Endothelial cell of umbilical vein (primary cell): ENCODE results near the gene SPATA31E1. TPM values are rescaled to one million over a fixed set of nuclear protein-coding genes. Genes with fewer than 3 reads are reported as not detected.
"Not testable (repeated sequence)": the region's sequence is repeated elsewhere in the genome, so short reads cannot be mapped to it uniquely, and the experiment has no call there.

ENCODE experiments used
- BruUV-seq: library from RNA; stranded (reverse); fragments of 400-500 nt; replicated peaks from 2 replicates; lab custom pipeline; 2021; lab: Mats Ljungman, UMichigan
- CTCF ChIA-PET: fragments of 300-600, 350-600 bp; sonication (Branson Sonifier 250); formaldehyde crosslinking; loops from one replicate; lab custom pipeline; 2021; ENCODE audit warnings: antibody characterized with exemption, inconsistent platforms; lab: Charles Lee
- POLR2A ChIA-PET: fragments of 300-600, 350-600 bp; sonication (Branson Sonifier 250); formaldehyde crosslinking; loops from one replicate; lab custom pipeline; 2021; ENCODE audit warnings: antibody characterized with exemption, inconsistent platforms; lab: Charles Lee
- DNase-seq: peaks from one replicate; pipeline ENCODE4 v3.0.0-alpha.2; 2011; ENCODE audit warnings: low read depth, low spot score
- FAIRE-seq: peaks from 2 replicates; lab custom pipeline; 2011; peaks lifted over from hg19 to GRCh38; lab: Jason Lieb, UNC
- H2AFZ ChIP-seq: 2 replicates; pipeline ENCODE4 v1.6.0; 2012; ENCODE audit warnings: low read depth, low read length, control low read depth, inconsistent platforms
- H3K27ac ChIP-seq: 2 replicates; pipeline ENCODE4 v1.5.1; 2011; ENCODE audit warnings: low read depth, mild to moderate bottlenecking, control low read depth, low read length, moderate library complexity; ENCODE audit not compliant: insufficient read depth
- H3K27me3 ChIP-seq, 2 experiments: 2 replicates each; pipeline versions ENCODE4 v1.6.0 to v1.6.1; 2011; ENCODE audit warnings: low read length in 2 of 2, mixed read lengths in 1 of 2; ENCODE audit not compliant: control insufficient read depth in 2 of 2, insufficient read depth in 2 of 2
- H3K36me3 ChIP-seq, 2 experiments: 2 replicates in 1 of 2; 3 replicates in 1 of 2; pipeline ENCODE4 v1.5.1; 2011; ENCODE audit warnings: low read length in 2 of 2, mild to moderate bottlenecking in 1 of 2, moderate library complexity in 1 of 2; ENCODE audit not compliant: control insufficient read depth in 2 of 2, insufficient read depth in 2 of 2; ENCODE audit errors: extremely low read depth in 1 of 2
- H3K4me1 ChIP-seq: 3 replicates; pipeline ENCODE4 v1.5.1; 2011; ENCODE audit warnings: mild to moderate bottlenecking, low read length; ENCODE audit not compliant: control insufficient read depth, insufficient read depth; ENCODE audit errors: extremely low read depth
- H3K4me2 ChIP-seq: 2 replicates; pipeline ENCODE4 v1.6.1; 2011; ENCODE audit warnings: low read length, control low read depth, mixed read lengths; ENCODE audit not compliant: insufficient read depth
- H3K4me3 ChIP-seq, 3 experiments: fragments of 200-600 bp in 1 of 3; sonication (generic), shearing (Covaris generic) in 1 of 3; replicated peaks in 1 of 3; 2 replicates each; pipeline ENCODE4 v1.5.1; 2011 to 2016; ENCODE audit warnings: control low read depth in 3 of 3, low read length in 3 of 3, mild to moderate bottlenecking in 2 of 3, inconsistent platforms in 1 of 3, low read depth in 1 of 3, moderate library complexity in 1 of 3; ENCODE audit not compliant: insufficient read depth in 1 of 3
- H3K79me2 ChIP-seq: 2 replicates; pipeline ENCODE4 v1.6.0; 2012; ENCODE audit warnings: low read length, inconsistent platforms; ENCODE audit not compliant: control insufficient read depth, insufficient read depth
- H3K9ac ChIP-seq: replicated peaks from 2 replicates; pipeline ENCODE3; 2011; ENCODE audit warnings: low read length, control low read depth; ENCODE audit not compliant: insufficient read depth; ENCODE audit errors: extremely low read depth
- H3K9me1 ChIP-seq: replicated peaks from 3 replicates; pipeline ENCODE4 v1.6.0; 2011; ENCODE audit warnings: mild to moderate bottlenecking, low read length; ENCODE audit not compliant: control insufficient read depth, insufficient read depth; ENCODE audit errors: extremely low read depth
- H3K9me3 ChIP-seq: replicated peaks from 2 replicates; pipeline ENCODE4 v1.5.1; 2012; ENCODE audit warnings: low read length, inconsistent platforms; ENCODE audit not compliant: control insufficient read depth, insufficient read depth
- H4K20me1 ChIP-seq: replicated peaks from 2 replicates; pipeline ENCODE3; 2011; ENCODE audit warnings: mild to moderate bottlenecking, low read length; ENCODE audit not compliant: control insufficient read depth, insufficient read depth; ENCODE audit errors: extremely low read depth
- dilution Hi-C: fragments of 300-500 bp; cut with MboI; formaldehyde crosslinking; loops from one replicate; pipeline ENCODE4 v1.15.0; 2019; ENCODE audit warnings: low sequenced_read_pairs; ENCODE audit not compliant: extremely low pct_ligation_motif_present
- intact Hi-C: fragments of 100-400 bp; cut with micrococcal nuclease; formaldehyde crosslinking; loops from one replicate; pipeline ENCODE4 v1.10.0; 2022
- polyA plus RNA-seq, 4 experiments: library from polyadenylated mRNA; depleted of rRNA in 3 of 4; stranded (reverse) in 3 of 4; unstranded in 1 of 4; fragments of >200 nt; gene quantifications; 2 replicates each; pipeline versions ENCODE4 v1.2.1 to v1.2.3, GENCODE V29; 2011 to 2012; ENCODE audit warnings: missing spikeins in 1 of 4
- total RNA-seq: library from RNA; stranded (reverse); gene quantifications from 2 replicates; pipeline ENCODE4 v1.2.3, GENCODE V29; 2021

The SPATA31E1 gene
- total and polyA plus RNA-seq, 2 donors (not counting 3 experiments of a cell fraction or from before 2014, with no cell fraction given): not detected

- dilution Hi-C loops, H3K79me2 ChIP-seq, BruUV-seq, H3K36me3 ChIP-seq, POLR2A ChIA-PET, H4K20me1 ChIP-seq, H3K27ac ChIP-seq, FAIRE-seq, H3K9me1 ChIP-seq, CTCF ChIA-PET, H3K27me3 ChIP-seq, H3K9ac ChIP-seq, H3K9me3 ChIP-seq, DNase-seq, H2AFZ ChIP-seq, intact Hi-C loops, H3K4me2 ChIP-seq, H3K4me1 ChIP-seq, H3K4me3 ChIP-seq: not testable (repeated sequence)
Measured at GRCh38 chr9:87934444-87934843, 51.8 kb downstream of the SPATA31E1 start.

GRCh38 chr9:87937352-87937751 lies 54.7 kb downstream of the SPATA31E1 start:
- dilution Hi-C loops, intact Hi-C loops, H2AFZ ChIP-seq, H3K4me1 ChIP-seq, H3K27ac ChIP-seq, H3K9ac ChIP-seq, H3K27me3 ChIP-seq, H3K9me1 ChIP-seq, H3K9me3 ChIP-seq, FAIRE-seq, DNase-seq, CTCF ChIA-PET, POLR2A ChIA-PET, H3K4me2 ChIP-seq, H3K4me3 ChIP-seq, H4K20me1 ChIP-seq, H3K36me3 ChIP-seq, H3K79me2 ChIP-seq, BruUV-seq: not testable (repeated sequence)

GRCh38 chr9:87937918-87938317 lies 55.2 kb downstream of the SPATA31E1 start:
- FAIRE-seq, BruUV-seq, dilution Hi-C loops: not testable (repeated sequence)

DNA sequence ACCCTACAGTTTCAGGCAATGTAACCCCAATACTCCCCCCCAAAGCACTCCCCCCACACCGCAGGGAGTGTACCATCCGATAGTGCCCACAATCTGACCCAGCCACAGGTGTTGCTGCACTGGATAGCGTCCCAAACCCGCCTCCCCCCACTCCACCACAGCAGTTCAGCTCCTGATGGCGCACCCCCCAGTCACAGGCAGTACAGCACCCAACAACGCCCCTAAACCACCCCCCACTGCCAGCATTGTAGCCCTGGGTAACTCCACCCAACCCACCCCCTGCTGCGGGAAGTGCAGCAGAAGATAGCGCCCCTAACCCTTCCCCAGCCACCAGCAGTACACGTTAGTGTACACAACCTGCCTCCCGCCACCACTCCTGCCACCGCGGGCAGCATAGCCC lies 55.7 kb downstream of the SPATA31E1 start:
- intact Hi-C loops, dilution Hi-C loops, H3K27ac ChIP-seq, H3K36me3 ChIP-seq, FAIRE-seq, H3K4me2 ChIP-seq, H3K9me3 ChIP-seq, H3K4me3 ChIP-seq, DNase-seq, H3K79me2 ChIP-seq, H4K20me1 ChIP-seq, H2AFZ ChIP-seq, H3K9me1 ChIP-seq, CTCF ChIA-PET, H3K9ac ChIP-seq, H3K27me3 ChIP-seq, POLR2A ChIA-PET, H3K4me1 ChIP-seq, BruUV-seq: not testable (repeated sequence)

More at GRCh38 chr9:87937918-87938317, 55.2 kb downstream of the SPATA31E1 start:
- H3K4me2 ChIP-seq, H4K20me1 ChIP-seq, H3K9me3 ChIP-seq, H3K9ac ChIP-seq, POLR2A ChIA-PET, DNase-seq, intact Hi-C loops, H3K36me3 ChIP-seq, H3K27ac ChIP-seq, H3K27me3 ChIP-seq, H2AFZ ChIP-seq, CTCF ChIA-PET, H3K79me2 ChIP-seq, H3K9me1 ChIP-seq, H3K4me3 ChIP-seq, H3K4me1 ChIP-seq: not testable (repeated sequence)
